NCI-H1694 treated with DMSO at 0.1 percent for 48 hours (cell line): ENCODE results near the gene AP4S1.
"Not testable (repeated sequence)": the region's sequence is repeated elsewhere in the genome, so short reads cannot be mapped to it uniquely, and the experiment has no call there.

Experiments
- DNase-seq: peaks from one replicate; lab custom pipeline; 2025; lab: John Stamatoyannopoulos, UW

Gene AP4S1

DNA sequence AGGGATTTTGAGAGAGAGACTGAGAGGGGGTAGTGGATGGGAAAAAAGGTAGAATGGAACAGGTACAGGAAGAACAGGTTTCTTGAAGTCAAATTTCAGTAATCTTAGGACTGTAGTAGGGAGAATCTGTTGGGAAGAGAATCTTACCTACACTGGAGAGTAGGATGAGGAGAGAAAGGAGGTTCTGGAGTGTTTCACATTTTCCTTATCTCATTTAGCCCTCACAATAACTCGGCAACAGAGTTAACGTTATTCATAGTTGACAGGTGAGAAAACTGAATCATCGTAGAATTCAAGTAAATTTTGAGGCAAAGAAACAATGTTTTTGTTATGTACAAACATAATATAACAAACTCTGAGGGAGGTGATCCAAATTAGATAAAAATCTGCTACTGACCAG is 17.9 kb downstream of the AP4S1 start:
- no peak for DNase-seq

DNA sequence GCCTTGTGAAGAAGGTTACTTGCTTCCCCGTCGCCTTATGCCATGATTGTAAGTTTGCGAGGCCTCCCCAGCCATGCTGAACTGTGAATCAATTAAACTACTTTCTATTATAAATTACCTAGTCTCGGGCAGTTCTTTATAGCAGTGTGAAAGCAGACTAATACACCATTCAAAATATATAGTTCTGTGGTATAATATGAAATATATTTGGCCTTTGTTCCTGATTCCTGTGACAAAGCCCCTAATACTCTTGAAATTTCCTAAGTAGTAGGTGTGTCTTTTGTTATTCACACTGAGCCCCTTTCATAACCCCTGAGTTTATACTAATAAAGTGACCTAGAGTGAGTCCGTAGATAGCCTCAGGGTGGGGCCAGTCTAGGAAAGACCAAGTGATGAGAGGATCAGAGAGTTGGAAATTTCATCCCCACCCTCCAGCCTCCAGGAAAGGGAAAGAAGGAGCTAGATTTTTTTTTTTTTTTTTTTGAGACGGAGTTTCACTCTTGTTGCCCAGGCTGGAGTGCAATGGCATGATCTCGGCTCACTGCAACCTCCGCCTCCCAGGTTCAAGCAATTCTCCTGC is 20.1 kb downstream of the AP4S1 start:
- no peak for DNase-seq

DNA sequence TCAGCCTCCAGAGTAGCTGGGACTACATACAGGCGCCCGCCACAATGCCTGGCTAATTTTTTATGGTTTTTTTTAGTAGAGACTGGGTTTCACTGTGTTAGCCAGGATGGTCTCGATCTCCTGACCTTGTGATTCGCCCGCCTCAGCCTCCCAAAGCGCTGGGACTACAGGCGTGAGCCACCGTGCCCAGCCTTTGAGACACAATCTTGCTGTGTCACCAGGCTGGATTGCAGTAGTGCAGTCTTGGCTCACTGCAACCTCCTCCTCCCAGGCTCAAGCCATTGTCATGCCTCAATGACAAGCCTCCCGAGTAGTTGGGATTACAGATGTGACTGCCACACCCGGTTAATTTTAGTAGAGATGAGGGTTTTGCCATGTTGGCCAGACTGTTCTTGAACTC is 22.1 kb downstream of the AP4S1 start:
- no peak for DNase-seq

DNA sequence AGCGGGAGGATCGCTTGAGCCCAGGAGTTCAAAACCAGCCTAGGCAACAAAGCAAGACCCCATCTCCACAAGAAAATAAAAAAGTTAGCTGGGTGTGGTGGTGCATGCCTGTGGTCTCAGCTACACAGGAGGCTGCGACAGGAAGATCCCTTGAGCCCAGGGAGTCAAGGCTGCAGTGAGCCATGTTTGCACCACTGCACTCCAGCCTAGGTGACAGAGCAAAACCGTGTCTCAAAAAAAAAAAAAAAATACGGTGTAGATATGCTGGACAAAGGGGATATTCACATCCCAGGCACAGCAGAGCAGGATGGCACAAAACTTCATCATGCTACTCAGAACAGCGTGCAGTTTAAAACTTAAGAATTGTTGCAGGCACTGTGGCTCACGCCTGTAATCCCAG is 25.6 kb downstream of the AP4S1 start:
- no peak for DNase-seq

DNA sequence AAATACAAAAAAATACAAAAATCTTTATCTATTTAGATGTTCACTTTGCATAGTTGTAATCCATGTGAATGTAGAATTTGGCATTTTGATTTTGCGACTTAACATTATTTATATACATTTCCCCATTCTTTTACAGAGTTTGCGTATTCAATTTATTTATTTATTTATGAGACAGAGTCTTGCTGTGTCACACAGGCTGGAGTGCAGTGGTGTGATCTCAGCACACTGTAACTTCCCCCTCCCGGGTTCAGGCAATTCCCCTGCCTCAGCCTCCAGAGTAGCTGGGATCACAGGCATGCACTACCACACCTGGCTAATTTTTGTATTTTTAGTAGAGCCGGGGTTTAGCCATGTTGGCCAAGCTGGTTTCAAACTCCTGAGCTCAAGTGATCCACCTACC is 26.1 kb downstream of the AP4S1 start:
- DNase-seq: no peak

DNA sequence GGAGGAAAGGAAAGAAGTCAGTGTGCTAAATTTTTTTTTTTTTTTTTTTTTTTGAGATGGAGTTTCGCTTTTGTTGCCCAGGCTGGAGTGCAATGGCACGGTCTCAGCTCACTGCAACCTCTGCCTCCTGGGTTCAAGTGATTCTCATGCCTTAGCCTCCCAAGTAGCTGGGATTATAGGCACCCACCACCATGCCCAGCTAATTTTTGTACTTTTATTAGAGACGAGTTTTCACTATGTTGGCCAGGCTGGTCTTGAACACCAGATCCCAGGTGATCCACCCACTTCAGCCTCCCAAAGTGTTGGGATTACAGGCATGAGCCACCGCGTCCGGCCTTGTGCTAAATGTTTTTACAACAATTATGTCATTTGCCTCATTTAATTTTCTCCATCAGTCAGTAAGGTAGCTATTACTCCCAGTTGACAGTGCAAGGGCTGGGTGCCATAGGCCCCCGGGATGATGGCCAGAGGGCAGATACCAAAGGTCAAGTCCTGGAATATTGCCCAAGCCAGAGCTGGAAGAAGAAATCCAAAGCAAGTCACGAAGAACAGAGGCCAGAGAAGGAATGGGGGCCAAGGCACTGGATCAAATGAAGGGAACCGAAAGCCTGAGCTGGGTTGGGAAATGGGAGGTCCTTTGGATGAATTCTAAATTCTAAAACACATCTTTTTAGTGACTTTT is 27.6 kb downstream of the AP4S1 start:
- DNase-seq: not testable (repeated sequence)

DNA sequence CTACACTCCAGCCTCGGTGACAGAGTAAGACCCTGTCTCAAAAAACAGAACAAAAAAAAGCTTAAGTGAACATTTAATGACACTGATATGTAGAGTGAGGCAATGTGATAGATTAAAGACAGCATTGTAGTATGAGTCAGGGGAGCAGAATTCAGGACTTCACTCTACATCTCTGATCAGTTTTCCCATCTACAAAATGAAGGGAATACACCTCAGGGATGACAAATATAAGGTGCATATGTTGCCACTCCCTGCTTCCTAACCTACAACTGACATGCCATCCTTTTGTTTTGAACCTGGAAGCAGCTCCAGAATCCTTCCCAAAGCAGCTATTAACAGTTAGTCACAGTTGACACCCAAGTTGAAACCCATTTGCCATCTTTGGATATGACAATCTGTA is 31.6 kb downstream of the AP4S1 start:
- DNase-seq: no peak

DNA sequence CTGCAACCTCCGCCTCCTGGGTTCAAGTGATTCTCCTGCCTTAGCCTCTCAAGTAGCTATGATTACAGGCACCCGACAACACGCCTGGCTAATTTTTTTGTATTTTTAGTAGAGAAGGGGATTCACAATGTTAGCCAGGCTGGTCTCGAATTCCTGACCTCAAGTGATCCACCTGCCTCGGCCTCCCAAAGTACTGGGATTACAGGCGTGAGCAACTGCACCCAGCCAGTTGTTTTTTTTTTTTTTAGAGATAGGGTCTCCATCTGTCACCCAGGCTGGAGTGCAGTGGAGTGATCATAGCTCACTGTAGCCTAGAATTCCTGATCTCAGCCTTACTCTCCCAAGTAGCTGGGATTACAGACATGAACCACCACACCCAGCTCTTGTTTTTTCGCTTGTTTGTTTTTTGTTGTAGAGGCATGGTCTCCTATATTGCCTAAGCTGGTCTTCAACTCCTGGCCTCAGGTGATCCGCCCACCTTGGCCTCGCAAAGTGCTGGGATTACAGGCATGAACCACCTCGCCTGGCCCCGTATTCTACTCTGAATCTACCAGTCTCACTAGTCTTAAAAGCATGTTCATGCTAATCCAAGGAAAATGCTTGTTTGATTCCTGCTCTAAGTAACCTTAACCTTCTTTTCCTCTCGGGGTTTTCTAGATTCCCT is 32.4 kb downstream of the AP4S1 start:
- DNase-seq: peak; percentile 13

DNA sequence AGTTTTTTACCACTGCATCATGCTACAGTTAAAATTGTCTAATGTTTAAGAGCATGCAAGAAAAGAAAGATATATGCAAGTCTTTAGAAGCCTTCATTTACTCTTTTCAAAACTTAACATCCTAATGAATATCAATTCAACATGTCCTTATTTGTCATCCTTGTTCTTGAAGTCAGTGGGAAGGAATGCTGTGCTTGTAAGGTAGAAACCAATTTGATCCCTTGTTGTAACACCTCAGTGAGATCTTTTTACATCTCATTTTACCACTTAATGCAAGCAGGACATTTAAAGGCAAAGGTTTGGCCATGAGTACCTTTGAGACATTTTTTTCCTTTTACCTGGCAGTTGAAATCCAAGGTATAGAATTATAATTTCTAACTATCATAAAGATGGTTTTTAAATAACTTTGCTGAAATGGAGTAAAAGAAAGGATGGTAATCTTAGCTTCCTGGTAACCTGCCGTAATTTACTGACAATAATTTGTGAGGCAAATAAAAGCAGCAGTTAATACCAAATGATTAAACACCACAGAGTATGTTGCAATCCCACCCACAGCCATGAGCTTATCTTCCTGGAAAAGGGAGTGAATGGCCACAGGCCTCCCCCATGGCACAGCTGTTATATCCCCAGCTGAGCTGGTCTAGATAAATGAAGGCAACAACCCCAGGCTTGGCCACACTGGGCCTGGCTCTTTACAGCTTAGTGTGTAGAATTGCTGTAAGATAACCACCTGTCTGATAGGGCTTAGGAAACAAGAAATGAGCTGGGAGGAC is 33.9 kb downstream of the AP4S1 start:
- DNase-seq: no peak

DNA sequence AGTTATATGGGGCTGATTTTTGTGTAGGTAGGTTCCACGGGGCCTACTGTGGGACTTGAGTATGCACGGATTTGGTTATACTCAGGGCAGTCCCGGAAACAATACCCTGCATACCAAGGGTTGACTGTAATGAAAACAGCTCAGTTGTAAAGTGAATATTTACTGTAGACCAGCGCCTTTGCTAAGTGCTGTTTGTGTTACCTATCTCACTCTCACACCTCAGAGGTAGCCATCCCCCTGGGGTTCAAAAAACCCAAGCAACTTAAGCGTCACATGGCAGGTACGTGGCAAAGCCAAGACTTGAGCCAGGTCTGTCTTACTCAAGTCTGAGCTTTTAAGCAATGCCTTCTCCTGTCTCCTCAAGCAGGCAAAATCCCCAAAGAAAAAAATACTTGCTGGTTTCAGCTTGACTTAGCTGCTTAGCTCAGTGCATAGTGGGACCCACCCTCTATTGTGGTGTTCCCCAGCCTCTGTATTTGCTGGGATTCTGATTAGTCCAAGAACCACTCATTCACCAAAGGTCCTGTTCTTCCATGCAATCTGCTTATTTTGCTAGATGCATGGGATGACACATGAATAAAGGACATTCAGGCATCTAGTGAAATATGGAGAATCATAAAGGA is 34.9 kb downstream of the AP4S1 start:
- no peak for DNase-seq

DNA sequence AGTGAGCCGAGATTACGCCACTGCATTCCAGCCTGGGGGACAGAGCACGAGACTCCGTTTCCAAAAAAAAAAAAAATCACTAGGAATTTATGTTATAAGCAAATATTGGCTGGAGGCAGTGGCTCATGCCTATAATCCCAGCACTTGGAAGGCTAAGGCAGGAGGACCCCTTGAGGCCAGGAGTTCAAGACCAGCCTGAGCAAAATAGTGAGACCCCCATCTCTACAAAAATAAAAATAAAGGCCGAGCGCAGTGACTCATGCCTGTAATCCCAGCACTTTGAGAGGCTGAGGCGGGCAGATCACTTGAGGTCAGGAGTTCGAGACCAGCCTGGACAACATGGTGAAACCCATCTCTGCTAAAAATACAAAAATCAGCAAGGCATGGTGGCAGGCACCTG is 37.5 kb downstream of the AP4S1 start:
- not testable (repeated sequence) for DNase-seq

DNA sequence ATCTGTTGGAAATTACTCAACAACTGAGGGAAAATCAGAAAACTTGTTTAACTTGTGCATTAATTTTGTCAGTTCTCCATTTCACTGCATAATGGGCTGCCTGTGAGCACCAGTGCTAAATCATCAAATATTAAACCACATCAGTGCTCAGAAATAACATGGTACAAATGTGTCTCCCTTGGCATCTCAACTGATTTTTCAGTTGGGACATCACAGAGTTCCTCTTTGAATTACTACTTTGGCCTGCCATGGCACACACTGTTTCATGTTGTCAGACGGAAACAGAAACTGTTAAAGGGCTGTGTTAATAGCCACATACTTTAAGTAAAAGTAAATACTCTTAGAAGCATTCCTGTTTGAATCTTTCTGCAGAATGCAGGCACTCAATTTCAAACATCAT is 42.8 kb downstream of the AP4S1 start:
- DNase-seq: no peak

DNA sequence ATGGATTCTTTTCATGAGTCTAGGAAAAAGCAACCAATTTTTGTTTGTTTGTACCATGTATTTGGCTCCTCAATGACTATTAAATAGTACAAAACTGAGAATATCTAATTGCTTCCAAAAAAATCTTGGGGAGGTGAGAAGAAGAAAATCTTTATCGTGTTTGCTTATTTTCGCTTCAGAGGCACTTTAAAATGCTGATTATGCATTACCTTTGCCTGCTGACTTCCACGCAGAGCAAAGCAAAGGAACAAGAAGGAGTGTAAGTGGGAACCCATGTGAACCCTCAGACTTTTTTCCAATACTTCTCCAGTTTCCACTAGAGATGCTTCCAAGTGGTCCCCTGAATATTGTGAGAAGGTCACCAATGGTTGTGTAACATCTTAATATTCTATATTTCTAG is 43.9 kb downstream of the AP4S1 start:
- DNase-seq: no peak

DNA sequence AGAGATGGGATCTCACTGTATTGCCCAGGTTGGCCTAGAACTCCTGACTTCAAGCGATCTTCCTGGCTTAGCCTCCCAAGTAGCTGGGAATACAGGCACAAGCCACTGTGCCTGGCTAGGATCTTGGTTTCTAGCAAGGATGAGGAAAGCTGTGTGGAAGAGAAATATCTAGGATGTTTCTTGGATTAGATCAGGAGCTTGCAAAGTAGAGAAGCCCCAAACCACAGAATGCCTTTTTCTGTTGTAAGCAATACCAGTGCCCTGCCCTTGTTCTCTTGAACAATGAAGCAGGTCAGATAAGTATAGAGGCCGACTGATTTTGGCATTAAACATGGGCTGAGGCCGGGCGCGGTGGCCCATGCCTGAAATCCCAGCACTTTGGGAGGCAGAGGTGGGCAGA is 45.0 kb downstream of the AP4S1 start:
- DNase-seq: no peak

DNA sequence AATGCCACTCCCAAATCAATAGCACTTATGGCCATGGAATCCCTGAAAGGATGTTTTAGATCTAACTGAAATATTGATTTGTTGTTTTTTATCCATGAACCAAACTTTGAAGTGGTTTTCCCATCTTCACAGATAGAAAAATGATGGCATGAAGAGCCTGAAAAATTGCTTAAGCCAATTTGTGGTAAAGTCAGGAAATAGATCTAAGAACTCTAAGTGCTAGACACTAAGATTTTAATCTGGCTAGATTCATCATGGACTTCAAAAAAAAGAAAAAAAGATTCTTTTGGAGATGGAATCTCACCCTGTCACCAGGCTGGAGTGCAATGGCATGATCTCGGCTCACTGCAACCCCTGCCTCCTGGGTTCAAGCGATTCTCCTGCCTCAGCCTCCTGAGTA is 45.7 kb downstream of the AP4S1 start:
- no peak for DNase-seq

DNA sequence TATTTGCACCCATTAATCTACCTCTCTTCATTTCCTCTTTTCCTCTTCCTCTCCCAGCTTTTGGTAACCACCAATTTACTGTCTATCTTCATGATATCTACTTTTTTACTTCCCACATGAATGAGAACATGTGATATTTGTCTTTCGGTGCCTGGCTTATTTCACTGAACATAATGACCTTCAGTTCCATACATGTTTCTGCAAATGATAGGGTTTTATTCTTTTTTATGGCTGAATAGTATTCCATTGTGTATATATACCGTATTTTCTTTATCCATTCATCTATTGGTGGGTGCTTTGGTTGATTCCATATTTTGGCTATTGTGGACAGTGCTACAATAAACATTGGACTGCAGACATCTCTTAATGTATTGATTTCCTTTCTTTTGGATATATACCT is 49.7 kb downstream of the AP4S1 start:
- DNase-seq: no peak

DNA sequence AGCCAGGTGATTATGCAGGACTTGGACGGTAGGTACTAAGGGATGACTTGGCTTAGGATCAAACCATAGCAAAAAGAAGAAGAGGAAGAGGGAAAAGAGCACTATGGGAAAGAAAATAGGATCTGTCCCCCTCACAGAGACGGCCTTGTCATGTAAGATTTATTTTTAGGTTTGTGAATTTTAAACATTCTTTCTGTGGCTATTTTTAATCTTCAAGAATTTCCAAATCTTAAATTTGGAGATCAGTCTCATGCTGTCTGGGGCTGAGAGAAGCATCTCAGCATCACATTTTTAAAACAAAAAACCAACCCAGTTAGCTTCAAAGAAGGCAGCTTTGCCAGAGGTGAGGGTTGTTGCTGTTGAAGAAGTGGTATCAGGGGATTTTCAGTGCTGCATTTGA is 53.3 kb downstream of the AP4S1 start:
- no peak for DNase-seq

DNA sequence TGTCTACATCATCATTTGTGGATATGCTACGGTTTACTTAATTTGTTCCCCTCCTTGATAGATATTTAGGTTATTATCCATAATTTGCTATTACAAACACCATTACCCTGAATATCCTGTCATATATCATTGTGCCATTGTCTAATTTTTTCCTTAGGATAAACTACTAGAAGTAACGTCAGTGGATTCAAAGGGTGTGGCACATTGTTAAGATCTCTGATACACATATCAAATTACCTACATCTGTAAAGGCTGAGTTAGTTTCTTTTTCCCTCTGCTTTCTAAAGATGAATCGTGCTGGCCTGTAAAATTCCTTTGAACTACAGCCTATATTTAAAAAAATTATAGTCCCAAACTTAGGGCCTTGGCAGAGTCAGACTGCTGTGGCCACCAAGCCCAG is 54.6 kb downstream of the AP4S1 start:
- no peak for DNase-seq

DNA sequence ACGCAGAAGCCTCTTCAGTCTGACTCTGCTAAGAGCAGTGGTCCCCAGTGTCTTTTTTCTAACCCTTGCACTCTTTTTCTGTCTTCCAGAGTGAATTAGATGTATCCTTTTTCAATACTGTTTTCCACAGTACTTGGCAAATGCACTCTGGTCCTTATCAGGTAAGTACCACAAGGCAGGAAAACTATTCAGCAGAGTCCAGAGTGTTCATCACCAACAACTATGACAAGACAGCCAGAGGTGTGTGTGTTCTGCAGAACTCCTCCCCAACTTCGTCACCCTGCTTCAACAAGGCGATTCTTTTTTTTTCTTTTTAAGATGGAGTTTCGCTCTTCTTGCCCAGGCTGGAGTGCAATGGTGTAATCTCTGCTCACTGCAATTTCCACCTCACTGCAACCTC is 55.0 kb downstream of the AP4S1 start:
- no peak for DNase-seq

DNA sequence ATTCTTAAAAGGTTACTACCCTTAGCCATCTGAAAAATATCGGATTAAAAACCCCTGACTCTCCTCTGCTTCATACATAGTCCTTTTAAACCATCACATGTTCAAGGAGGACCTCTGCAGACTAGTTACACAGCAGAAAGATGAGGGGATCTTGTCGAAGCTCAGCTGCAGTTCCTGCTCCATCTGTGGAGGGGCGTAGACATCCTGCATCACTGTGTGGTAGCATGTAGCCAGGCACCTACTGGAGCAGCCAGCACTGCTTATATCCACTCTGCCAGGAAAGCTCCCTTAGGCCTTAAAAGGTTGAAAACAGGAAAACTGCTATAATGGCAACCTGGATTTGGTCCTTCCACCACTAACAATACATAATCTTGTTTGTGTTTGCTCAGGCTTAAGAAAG is 58.3 kb downstream of the AP4S1 start:
- no peak for DNase-seq

DNA sequence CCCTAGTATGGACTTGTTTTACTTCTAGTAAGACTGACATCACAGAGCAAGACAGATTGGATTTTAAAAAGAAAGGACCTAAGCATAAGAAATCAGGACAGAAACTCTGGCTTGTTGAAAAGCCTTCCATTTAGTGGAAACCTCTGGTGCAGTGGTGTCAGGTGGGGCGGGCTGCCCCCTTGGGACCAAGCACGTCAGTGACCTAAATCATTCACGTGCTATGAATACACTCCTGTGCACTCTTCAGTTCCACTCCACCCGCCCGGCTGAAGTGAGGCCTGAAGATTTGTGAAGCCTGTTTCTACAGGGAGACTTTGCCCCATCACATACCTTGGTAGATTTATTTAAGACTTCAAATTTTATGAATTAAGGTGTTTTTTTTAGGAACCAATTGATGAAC is 58.9 kb downstream of the AP4S1 start:
- DNase-seq: no peak

DNA sequence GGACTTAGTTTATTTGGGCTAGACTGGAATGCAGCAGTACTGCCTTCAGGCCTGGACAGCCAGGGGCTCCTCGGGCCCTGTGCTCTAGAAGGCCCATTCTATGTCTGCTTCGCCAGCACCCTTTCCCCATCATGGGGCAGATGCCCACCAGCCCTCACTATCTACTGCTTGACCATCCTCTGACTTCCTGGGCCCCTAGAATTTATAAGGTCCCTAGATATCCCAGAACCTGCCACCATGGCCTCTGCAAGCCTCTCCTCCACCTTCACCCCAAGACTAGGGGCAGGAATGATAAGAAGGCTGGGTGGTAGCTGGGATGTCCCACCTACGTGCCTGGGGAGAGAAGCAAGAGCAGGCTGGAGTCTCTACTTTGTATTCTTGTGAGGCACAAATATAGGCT is 59.6 kb downstream of the AP4S1 start:
- no peak for DNase-seq

DNA sequence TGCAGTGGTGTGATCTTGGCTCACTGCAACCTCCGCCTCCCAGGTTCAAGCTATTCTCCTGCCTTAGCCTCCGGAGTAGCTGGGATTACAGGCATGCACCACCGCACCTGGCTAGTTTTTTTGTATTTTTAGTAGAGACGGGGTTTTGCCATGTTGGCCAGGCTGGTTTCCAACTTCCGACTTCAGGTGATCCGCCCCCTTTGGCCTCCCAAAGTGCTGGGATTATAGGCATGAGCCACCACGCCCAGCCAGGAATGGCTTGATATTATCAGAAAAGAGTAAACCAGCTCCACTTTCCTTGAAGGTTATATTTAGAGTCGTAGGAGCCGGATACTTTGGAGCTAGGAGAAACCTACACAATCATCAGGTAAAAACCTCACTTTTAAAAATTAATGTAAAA is 61.0 kb downstream of the AP4S1 start:
- DNase-seq: not testable (repeated sequence)
